Activated T-cell treated with anti-CD3 and anti-CD28 coated beads for 24 hours (primary cell): Measurements from ENCODE around the gene EDN2.
A peak's percentile ranks its signal among the peaks of the same experiment; 100 is the strongest.

ENCODE experiments used
- DNase-seq: peaks from one replicate; pipeline ENCODE4 v3.0.0-alpha.2; 2020; ENCODE audit warnings: low read depth

Gene EDN2

DNA sequence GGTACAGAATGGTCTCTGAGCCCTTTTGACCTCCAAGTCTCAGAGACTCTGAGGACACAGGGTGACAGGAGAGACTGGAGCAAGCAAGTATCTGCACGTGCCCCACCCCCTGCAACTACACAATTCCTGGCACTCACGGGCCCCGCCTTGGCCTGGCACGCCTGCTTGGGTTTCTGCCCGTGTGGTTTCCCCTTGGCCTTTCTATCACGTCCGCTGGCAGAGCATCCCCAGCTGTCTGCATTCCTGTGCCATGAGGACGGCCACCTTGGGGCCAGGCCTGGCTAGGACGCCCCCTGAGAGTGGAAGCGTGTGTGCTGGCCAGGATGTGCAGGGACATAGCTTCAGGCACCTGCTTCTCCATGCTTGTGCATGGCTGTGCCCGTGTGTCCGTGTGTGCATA lies 14.3 kb upstream of the EDN2 start:
- no peak for DNase-seq

GRCh38 chr1:41498391-41498790 lies 13.9 kb upstream of the EDN2 start:
- DNase-seq, result no peak

DNA sequence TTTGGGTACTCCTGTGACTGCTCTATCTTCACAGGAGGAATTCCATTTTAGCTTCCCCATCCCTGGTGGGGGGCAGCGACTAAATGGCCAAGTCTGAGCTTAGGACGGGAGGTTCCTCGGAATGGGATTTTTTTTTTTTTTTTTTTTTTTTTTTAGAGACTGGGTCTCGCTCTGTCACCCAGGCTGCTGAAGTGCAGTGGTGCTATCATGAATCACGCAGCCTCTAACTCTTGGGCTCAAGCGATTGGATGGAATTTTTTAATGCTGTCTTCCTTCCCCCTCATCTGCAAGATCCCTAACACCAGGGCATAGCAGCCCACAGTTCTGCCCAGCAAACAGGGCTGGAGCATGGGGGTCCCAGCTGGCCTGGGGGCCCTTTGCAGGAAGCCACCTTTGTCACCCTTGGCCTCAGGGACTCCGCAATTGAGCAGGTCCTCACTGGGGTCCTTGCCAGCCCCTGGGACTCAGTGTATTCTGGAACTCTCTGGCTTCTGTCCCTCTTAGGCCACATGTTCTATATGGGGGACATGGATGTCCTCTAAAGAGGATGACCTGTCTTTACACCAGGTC lies 13.1 kb upstream of the EDN2 start:
- no peak for DNase-seq

GRCh38 chr1:41497056-41497440 lies 12.6 kb upstream of the EDN2 start:
- DNase-seq, result no peak

GRCh38 chr1:41496080-41497055 lies 11.9 kb upstream of the EDN2 start:
- peak; percentile 30 for DNase-seq

- no peak for DNase-seq
Measured at GRCh38 chr1:41495210-41495948, 10.9 kb upstream of the EDN2 start.

DNA sequence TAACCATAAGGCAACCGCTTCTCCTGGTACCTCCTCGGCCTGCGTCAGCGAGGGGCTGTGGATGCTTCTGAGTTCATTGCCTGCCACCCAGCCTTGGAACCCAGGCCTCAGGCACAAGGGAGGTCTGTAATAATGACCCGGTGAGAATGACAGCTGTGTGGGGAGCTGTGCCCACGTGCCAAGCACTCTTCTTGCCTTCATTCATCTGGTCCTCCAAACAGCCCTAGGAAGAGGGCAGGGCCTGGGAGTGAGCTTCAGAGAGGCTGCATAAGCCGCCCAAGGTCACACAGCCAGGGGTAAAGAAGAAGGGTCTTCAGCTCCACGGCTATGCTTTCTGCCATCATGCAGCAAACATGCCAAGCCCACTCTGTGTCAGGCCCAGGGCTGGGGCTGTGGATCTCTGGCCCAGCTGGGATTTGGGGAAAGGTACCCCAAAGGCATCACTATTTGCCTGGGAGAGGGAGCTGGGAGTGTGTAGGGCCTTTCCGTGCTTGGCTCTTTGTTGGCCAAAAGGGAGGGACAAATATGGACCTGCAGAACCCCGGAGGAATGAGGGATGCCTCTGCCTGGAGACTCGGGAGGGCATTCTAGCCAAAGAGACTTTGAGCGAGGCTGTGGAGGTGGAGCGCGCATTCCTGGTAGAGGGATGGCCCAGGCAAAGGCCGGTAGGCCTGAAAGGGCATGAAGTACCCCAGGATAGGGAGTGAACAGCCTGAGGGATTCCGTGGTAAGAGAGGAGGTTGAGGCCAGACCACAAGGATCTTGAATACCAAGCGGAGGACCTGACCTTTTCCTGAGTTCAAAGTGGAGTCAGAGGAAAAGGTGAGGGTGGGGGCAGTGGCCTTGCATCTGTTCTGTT lies 10.1 kb upstream of the EDN2 start:
- no peak for DNase-seq

DNA sequence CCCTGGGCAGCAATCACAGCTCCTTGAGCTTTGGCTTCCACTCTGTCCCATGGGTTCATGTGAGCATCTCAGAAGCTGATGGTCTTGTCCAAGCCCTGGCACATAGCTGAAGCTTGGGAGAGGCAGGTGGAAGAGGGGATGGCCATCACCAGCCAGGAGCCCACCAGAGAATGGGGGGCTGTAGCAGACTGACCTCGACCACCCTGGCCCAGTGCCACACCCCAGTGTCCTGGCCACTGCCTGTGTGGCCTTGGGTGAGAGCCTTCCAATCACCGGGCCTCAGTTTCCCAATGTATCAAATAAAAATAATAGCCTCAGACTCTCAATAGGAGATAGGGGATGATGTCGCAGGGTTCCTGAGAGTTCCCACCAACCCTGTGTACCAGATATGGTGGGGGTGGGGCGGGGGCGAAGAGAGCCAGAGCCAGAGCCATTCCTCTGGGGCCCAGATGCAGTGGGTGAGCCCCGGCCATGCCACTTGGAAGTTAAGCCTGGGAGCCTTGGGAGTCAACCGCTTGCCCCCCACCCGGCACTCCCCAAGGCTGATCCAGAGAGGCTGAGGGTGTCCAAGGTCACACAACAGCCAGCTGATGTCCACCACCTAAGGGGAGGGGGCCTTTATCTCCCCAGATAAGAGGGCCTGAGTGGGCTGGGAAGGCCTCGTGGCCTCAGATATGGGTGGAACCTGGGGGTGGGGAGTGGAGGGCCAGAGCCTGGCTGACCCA lies 9.3 kb upstream of the EDN2 start:
- no peak for DNase-seq

GRCh38 chr1:41493117-41493536 lies 8.6 kb upstream of the EDN2 start:
- no peak for DNase-seq

GRCh38 chr1:41492341-41492848 lies 7.9 kb upstream of the EDN2 start:
- no peak for DNase-seq

DNA sequence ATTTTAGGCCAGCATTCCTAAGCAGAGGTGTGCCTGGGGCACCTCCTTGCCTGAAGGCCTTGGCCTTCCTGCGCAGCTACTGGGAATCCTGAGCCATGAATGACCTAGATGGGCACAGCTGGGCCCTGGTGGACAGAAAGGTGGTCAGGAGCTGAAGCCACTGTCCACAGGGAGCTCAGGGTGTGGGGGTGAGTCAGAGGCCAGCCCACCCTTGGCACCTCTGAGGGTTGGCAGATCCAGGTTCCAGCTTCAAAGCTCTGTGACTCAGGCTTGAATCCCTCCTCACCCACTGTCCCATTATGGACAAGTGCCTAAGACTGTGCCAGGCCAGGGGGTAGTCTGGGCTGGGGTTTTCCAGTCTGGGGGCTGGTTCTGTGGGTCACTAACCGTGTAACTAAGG lies 6.4 kb upstream of the EDN2 start:
- DNase-seq, result no peak

- no peak for DNase-seq
Measured at GRCh38 chr1:41489561-41489960, 5.1 kb upstream of the EDN2 start.

GRCh38 chr1:41488040-41488951 lies 3.8 kb upstream of the EDN2 start:
- DNase-seq, result no peak

GRCh38 chr1:41487126-41488039 lies 2.9 kb upstream of the EDN2 start:
- DNase-seq, result no peak

GRCh38 chr1:41486371-41487125 lies 2.1 kb upstream of the EDN2 start:
- no peak for DNase-seq

DNA sequence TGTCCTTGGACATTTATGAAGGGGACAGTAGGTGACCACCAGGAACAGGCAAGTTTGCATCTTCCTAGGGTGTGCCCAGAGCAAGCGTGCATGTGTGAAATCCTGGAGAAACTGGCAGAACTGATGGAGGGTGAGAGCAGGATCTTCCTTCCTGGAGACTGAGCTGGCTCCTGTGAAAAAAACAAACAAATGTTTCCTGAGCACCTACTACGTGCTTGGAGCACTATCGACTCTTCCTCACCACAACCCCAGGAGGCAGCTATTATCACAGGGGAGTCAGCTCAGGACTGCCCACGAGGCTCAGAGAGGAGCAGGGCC lies 1.5 kb upstream of the EDN2 start:
- no peak for DNase-seq

DNA sequence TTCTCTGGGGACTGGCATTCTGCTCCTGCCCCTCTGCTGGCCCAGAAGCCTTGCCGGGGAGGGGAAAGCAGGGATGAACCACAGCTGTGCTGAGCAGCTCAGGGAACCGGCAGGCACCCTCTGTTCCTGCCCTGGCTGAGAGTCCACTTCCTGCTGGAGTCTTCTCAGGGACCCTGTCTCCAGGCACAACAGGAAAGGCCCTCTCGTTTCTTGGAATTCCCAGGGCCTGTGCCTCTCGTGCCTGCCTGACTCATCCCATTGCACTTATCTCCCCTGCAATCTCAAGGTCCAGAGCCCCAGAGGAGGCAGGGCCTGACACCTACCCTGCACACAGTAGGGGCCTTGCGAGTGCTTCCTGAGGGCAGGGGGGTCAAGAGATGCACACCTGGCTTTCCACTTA lies 1.1 kb upstream of the EDN2 start:
- no peak for DNase-seq

GRCh38 chr1:41483960-41484401 lies 502 bp downstream of the EDN2 start:
- DNase-seq, result no peak
